Measurements from ENCODE around the gene SLC16A4.

- TF ChIP-seq, protein P1, sequence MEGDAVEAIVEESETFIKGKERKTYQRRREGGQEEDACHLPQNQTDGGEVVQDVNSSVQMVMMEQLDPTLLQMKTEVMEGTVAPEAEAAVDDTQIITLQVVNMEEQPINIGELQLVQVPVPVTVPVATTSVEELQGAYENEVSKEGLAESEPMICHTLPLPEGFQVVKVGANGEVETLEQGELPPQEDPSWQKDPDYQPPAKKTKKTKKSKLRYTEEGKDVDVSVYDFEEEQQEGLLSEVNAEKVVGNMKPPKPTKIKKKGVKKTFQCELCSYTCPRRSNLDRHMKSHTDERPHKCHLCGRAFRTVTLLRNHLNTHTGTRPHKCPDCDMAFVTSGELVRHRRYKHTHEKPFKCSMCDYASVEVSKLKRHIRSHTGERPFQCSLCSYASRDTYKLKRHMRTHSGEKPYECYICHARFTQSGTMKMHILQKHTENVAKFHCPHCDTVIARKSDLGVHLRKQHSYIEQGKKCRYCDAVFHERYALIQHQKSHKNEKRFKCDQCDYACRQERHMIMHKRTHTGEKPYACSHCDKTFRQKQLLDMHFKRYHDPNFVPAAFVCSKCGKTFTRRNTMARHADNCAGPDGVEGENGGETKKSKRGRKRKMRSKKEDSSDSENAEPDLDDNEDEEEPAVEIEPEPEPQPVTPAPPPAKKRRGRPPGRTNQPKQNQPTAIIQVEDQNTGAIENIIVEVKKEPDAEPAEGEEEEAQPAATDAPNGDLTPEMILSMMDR (IDR thresholded peaks at IDR 0.05; ENCODE audit: insufficient read depth, low read depth, low read length) = no peak
- TF ChIP-seq EZH2 (IDR thresholded peaks at IDR 0.05; ENCODE audit: insufficient read depth, low read length) = no peak
These were observed 43.5 kb downstream of the SLC16A4 start for GRCh38 chr1:110347182-110347893.
